HepG2 (cell line): ENCODE results near the gene WDR27. TPM values are rescaled to one million over a fixed set of nuclear protein-coding genes. Genes with fewer than 3 reads are reported as not detected.

ENCODE experiments used
- ATF1 ChIP-seq: IDR thresholded peaks from 2 replicates; pipeline ENCODE4 v1.6.1; 2016; ENCODE audit warnings: mild to moderate bottlenecking, control low read depth
- BHLHE40 ChIP-seq: IDR thresholded peaks from 2 replicates; pipeline ENCODE4 v1.6.1; 2011; ENCODE audit warnings: low read length, improper control_type of control experiment
- CREM ChIP-seq, 2 experiments: sonication (generic) in 1 of 2; formaldehyde crosslinking in 1 of 2; IDR thresholded peaks; 2 replicates each; pipeline versions ENCODE4 v1.4.0 to v1.6.1; 2016 to 2020; ENCODE audit warnings: antibody characterized with exemption in 1 of 2, mild to moderate bottlenecking in 1 of 2, missing genetic modification reagents in 1 of 2
- DPF2 ChIP-seq: sonication (generic); formaldehyde crosslinking; IDR thresholded peaks from 2 replicates; pipeline ENCODE4 v1.4.0; 2020; ENCODE audit warnings: mild to moderate bottlenecking, low read depth, missing genetic modification reagents, borderline replicate concordance
- FOSL2 ChIP-seq: sonication (generic); formaldehyde crosslinking; IDR thresholded peaks from 2 replicates; pipeline ENCODE4 v1.4.0; 2020; ENCODE audit warnings: missing genetic modification reagents
- GABPB1 ChIP-seq: IDR thresholded peaks from 2 replicates; pipeline ENCODE4 v1.6.1; 2016; ENCODE audit warnings: mild to moderate bottlenecking, missing genetic modification reagents, moderate library complexity, missing compliant biosample characterization
- HES4 ChIP-seq: sonication (generic); formaldehyde crosslinking; IDR thresholded peaks from 2 replicates; pipeline ENCODE4 v1.9.0; 2021; ENCODE audit warnings: mild to moderate bottlenecking, missing genetic modification reagents, borderline replicate concordance
- HMG20B ChIP-seq: conservative IDR thresholded peaks from 2 replicates; pipeline ENCODE4 v1.6.1; 2016; ENCODE audit warnings: missing genetic modification reagents, missing compliant biosample characterization
- HNF4G ChIP-seq, 2 experiments: sonication (generic) in 1 of 2; formaldehyde crosslinking in 1 of 2; IDR thresholded peaks; 2 replicates each; pipeline versions ENCODE4 v1.4.0 to v1.6.1; 2011 to 2020; ENCODE audit warnings: borderline replicate concordance in 2 of 2, low read depth in 2 of 2, mild to moderate bottlenecking in 2 of 2, low read length in 1 of 2, missing genetic modification reagents in 1 of 2, moderate library complexity in 1 of 2
- HOXA9 ChIP-seq: sonication (generic); formaldehyde crosslinking; IDR thresholded peaks from 2 replicates; pipeline ENCODE4 v1.8.1; 2022; ENCODE audit warnings: missing genetic modification reagents, mild to moderate bottlenecking, moderate library complexity, borderline replicate concordance
- MBNL3 ChIP-seq: fragments of 250-450 bp; sonication (Bioruptor Pico); conservative IDR thresholded peaks from 2 replicates; pipeline ENCODE4 v1.8.0; 2022; ENCODE audit warnings: mild to moderate bottlenecking, inconsistent platforms
- MLLT10 ChIP-seq: sonication (generic); formaldehyde crosslinking; IDR thresholded peaks from 2 replicates; pipeline ENCODE4 v1.4.0; 2020; ENCODE audit warnings: missing genetic modification reagents
- NAIF1 ChIP-seq: sonication (generic); formaldehyde crosslinking; IDR thresholded peaks from 2 replicates; pipeline ENCODE4 v1.5.0; 2020; ENCODE audit warnings: mild to moderate bottlenecking, missing genetic modification reagents, borderline replicate concordance
- NFE2L2 ChIP-seq: fragments of 150-350 bp; IDR thresholded peaks from 2 replicates; pipeline ENCODE4 v1.6.1; 2014; ENCODE audit warnings: low read length
- PHF20 ChIP-seq: sonication (generic); formaldehyde crosslinking; IDR thresholded peaks from 2 replicates; pipeline ENCODE4 v1.5.0; 2020; ENCODE audit warnings: mild to moderate bottlenecking, missing genetic modification reagents
- RCOR2 ChIP-seq: IDR thresholded peaks from 2 replicates; pipeline ENCODE4 v1.6.1; 2016; ENCODE audit warnings: missing biosample characterization, missing genetic modification reagents
- REL ChIP-seq: sonication (generic); formaldehyde crosslinking; conservative IDR thresholded peaks from 2 replicates; pipeline ENCODE4 v1.8.0; 2022; ENCODE audit warnings: mild to moderate bottlenecking, missing genetic modification reagents, moderate library complexity
- SIN3B ChIP-seq: fragments of 150-350 bp; IDR thresholded peaks from 2 replicates; pipeline ENCODE4 v1.6.1; 2014; ENCODE audit warnings: low read length
- SUZ12 ChIP-seq: fragments of 150-350 bp; IDR thresholded peaks from 2 replicates; pipeline ENCODE4 v1.6.1; 2014; ENCODE audit warnings: low read depth, low read length
- ZNF20 ChIP-seq: sonication (generic); formaldehyde crosslinking; IDR thresholded peaks from 2 replicates; pipeline ENCODE4 v1.4.0; 2020; ENCODE audit warnings: mild to moderate bottlenecking, moderate library complexity, missing genetic modification reagents
- ZNF264 ChIP-seq: sonication (generic); formaldehyde crosslinking; IDR thresholded peaks from 2 replicates; pipeline ENCODE4 v1.4.0; 2020; ENCODE audit warnings: missing genetic modification reagents
- ZNF317 ChIP-seq: sonication (generic); formaldehyde crosslinking; IDR thresholded peaks from 2 replicates; pipeline ENCODE4 v1.5.0; 2020; ENCODE audit warnings: mild to moderate bottlenecking, missing genetic modification reagents
- ZNF761 ChIP-seq: sonication (generic); formaldehyde crosslinking; conservative IDR thresholded peaks from 2 replicates; pipeline ENCODE4 v1.4.0; 2020; ENCODE audit warnings: mild to moderate bottlenecking, missing genetic modification reagents
- ZSCAN20 ChIP-seq: sonication (generic); formaldehyde crosslinking; IDR thresholded peaks from 2 replicates; pipeline ENCODE4 v1.4.0; 2020; ENCODE audit warnings: missing genetic modification reagents, mild to moderate bottlenecking, borderline replicate concordance
- ZUFSP ChIP-seq: sonication (generic); formaldehyde crosslinking; IDR thresholded peaks from 2 replicates; pipeline ENCODE4 v1.9.0; 2021; ENCODE audit warnings: missing genetic modification reagents, mild to moderate bottlenecking, borderline replicate concordance
- polyA plus RNA-seq, 8 experiments: library from polyadenylated mRNA; depleted of rRNA in 3 of 8; stranded (reverse) in 7 of 8; unstranded in 1 of 8; fragments of >200 nt; fragmentation: Illumina TruSeq in 4 of 8; extraction: Trizol in 4 of 8; gene quantifications; 2 replicates each; pipeline versions ENCODE4 v1.2.1 to v1.2.3, GENCODE V29; 2011 to 2016; ENCODE audit warnings: low read depth in 4 of 8, missing spikeins in 1 of 8, mixed read lengths in 1 of 8; ENCODE audit not compliant: insufficient read depth in 1 of 8
- total RNA-seq, 5 experiments: library from RNA; depleted of rRNA; stranded (reverse); fragments of >200 nt; fragmentation: Illumina TruSeq; extraction: Trizol; gene quantifications; 2 replicates each; pipeline ENCODE4 v1.2.3, GENCODE V29; 2016; ENCODE audit warnings: low read depth in 1 of 5
- TF ChIP-seq, protein P1 (sequence below): sonication (generic); formaldehyde crosslinking; conservative IDR thresholded peaks from 2 replicates; pipeline ENCODE4 v1.4.0; 2020; ENCODE audit warnings: missing genetic modification reagents

The WDR27 gene
- total and polyA plus RNA-seq, 2 of the 13 experiments (the other 11 are each of a cell fraction or from before 2014, with no cell fraction given), result 34.1 to 80.3 TPM

- TF ChIP-seq, protein P1, sequence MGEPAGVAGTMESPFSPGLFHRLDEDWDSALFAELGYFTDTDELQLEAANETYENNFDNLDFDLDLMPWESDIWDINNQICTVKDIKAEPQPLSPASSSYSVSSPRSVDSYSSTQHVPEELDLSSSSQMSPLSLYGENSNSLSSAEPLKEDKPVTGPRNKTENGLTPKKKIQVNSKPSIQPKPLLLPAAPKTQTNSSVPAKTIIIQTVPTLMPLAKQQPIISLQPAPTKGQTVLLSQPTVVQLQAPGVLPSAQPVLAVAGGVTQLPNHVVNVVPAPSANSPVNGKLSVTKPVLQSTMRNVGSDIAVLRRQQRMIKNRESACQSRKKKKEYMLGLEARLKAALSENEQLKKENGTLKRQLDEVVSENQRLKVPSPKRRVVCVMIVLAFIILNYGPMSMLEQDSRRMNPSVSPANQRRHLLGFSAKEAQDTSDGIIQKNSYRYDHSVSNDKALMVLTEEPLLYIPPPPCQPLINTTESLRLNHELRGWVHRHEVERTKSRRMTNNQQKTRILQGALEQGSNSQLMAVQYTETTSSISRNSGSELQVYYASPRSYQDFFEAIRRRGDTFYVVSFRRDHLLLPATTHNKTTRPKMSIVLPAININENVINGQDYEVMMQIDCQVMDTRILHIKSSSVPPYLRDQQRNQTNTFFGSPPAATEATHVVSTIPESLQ (CRISPR knock-in tag), result no peak; the same call in 1 of the 2 replicates
- TF ChIP-seq ZSCAN20 (CRISPR knock-in tag) (peak; percentile 35; the same call in 1 of the 2 replicates), BHLHE40 (peak; percentile 77), HMG20B (CRISPR knock-in tag) (peak; percentile 78; the same call in 1 of the 2 replicates), HES4 (CRISPR knock-in tag) (no peak; the same call in 1 of the 2 replicates), HOXA9 (CRISPR knock-in tag) (no peak), MLLT10 (no peak), REL (CRISPR knock-in tag) (no peak), MBNL3 (CRISPR knock-in tag) (no peak), PHF20 (CRISPR knock-in tag) (0 out of 2 replicates have a peak, but pooled peaks have one; percentile 3), ZNF761 (0 out of 2 replicates have a peak, but pooled peaks have one; percentile 30), ZUFSP (CRISPR knock-in tag) (no peak), SIN3B (0 out of 2 replicates have a peak, but pooled peaks have one; percentile 12), CREM (IDR thresholded peaks at IDR 0.05) (peak; percentile 83), CREM (CRISPR knock-in tag; IDR thresholded peaks at IDR 0.05) (no peak), DPF2 (CRISPR knock-in tag) (peak; percentile 72; the same call in 1 of the 2 replicates), ATF1 (CRISPR knock-in tag) (peak; percentile 82), SUZ12 (no peak), FOSL2 (peak; percentile 97), GABPB1 (CRISPR knock-in tag) (peak; percentile 32; the same call in 1 of the 2 replicates), RCOR2 (CRISPR knock-in tag) (peak; percentile 10), HNF4G (IDR thresholded peaks at IDR 0.05; ENCODE audit: borderline replicate concordance, low read depth, low read length) (peak; percentile 80; the same call in 1 of the 2 replicates), HNF4G (CRISPR knock-in tag; IDR thresholded peaks at IDR 0.05; ENCODE audit: borderline replicate concordance, low read depth) (no peak; the same call in 1 of the 2 replicates), NAIF1 (CRISPR knock-in tag) (peak; percentile 82; the same call in 1 of the 2 replicates), ZNF317 (CRISPR knock-in tag) (no peak; the same call in none of the 2 replicates), NFE2L2 (no peak; the same call in 1 of the 2 replicates), ZNF264 (CRISPR knock-in tag) (peak; percentile 73; the same call in 1 of the 2 replicates), ZNF20 (no peak)
Observed at GRCh38 chr6:169725125-169726048, 23.6 kb upstream of the WDR27 start (continued).
